GM18511 (cell line): ENCODE measurements around the gene CD1E.
A peak's percentile ranks its signal among the peaks of the same experiment; 100 is the strongest.
"Not testable (repeated sequence)": the region's sequence is repeated elsewhere in the genome, so short reads cannot be mapped to it uniquely, and the experiment has no call there.

ENCODE experiments used
- ATAC-seq: cut with Tn5 transposase; IDR thresholded peaks from one replicate; pipeline ENCODE4 v1.9.1; 2021; ENCODE audit warnings: mild to moderate bottlenecking, moderate library complexity; ENCODE audit not compliant: unreplicated experiment

Gene CD1E

DNA sequence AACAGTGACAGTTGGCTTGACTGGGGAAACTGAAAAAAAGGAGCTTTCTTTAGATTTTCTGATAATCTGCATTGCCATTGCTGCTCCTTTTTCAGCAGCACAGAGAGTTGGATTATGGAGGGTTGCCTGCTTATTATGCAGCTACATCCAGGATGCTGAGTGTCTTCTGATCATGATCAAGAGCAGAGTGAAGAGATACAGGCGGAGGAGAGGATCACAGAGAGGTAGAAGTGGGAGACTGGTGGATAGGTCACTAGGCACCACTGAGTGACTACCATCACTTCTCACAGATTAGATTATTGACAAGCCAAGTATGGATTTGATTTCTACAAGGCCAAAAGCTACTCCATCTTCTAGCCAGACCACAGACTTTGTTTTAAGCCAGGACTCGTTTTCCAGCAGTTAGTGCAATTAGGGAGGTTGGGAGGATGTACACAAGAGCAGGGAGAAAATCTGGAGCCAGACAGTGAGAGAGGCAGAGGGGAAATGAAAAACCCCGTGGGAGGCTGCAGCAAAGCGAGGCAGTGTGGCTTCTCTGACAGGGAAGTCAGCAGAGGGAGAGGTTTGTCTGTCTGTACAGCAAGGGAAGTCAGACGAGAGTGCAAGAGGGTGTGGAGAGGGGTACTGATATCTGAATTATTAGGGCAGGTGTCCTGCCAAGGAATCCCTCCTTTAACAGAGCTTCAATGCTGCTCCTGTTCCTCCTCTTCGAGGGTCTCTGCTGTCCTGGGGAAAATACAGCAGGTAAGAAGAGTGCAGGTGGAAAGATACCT lies at the start of gene CD1E:
Gene CD1E (plus strand): TSS at position 592 of the 773 bp plus-strand sequence. CDS start 95 bp downstream, at position 687.
- ATAC-seq: no peak

DNA sequence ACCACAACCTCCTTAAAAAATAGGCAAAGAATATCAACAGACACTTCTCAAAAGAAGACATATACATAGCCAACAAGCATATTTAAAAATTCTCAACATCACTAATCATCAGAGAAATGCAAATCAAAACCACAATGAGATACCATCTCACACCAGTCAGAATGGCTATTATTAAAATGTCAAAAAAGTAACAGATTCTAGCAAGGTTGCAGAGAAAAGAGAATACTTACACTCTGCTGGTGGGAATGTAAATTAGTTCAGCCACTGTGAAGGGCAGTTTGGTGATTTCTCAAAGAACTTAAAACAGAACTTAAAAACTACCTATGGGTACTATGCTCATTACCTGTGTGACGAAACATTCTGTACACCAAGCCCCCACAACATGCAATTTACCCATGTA lies 43.1 kb upstream of the CD1E start:
- peak; percentile 66 for ATAC-seq

DNA sequence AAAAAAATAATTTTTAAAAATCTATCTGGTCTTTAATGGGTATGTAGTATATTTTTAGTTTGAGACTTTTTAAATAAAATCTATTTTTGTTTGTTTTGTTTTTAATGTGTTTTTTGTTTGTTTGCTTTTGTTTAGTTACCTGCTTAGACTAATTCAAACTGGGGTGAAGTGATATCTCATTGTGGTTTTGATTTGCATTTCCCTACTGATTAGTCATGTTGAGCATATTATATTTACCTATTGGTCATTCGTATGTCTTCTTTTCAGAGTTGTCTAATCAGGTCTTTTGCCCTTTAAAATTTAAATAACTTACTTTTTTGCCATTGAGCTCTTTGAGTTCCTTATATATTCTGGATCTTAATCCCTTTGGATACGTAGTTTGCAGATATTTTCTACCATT lies 42.6 kb upstream of the CD1E start:
- peak; percentile 62 for ATAC-seq

DNA sequence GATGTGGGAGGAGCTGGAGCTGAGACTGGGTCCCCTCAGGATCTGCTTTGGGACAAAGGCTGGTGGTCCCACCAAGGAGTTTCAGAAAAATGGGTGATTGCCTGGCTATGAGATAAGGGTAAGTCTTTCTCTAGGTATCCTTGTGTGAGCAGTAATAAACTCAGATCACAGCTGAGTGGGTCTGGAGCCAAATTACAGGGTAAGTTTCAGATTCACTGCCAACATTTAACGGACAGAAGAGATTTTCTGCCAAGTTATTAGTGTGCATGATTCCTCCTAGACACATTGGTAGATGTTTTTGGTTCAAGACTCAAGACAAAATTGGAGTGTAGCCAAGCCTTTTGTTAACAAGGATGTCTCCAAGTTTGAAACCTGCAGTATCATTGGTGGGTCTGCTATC lies 29.8 kb upstream of the CD1E start:
- ATAC-seq: no peak

GRCh38 chr1:158324395-158324794 lies 29.3 kb upstream of the CD1E start:
- ATAC-seq: no peak

- ATAC-seq: no peak
These were observed 26.2 kb upstream of the CD1E start for GRCh38 chr1:158327481-158327880.

DNA sequence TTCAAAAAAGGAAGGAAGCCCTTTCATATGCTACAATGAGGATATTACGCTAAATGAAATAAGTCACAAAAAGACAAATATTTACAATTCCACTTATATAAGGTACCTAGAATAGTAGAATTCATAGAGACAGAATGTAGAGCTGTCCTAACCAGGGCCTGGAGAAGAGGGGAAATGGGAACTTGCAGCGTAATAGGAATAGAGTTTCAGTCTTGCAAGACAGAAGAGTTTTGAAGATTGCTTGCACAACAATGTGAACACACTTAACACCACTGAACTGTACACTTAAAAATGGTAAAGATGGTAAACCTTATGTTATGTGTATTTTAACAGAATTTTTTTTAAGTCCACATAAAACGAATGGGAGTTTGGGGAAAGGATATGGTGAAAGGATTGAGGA lies 25.3 kb upstream of the CD1E start:
- no peak for ATAC-seq

GRCh38 chr1:158329300-158329699 lies 24.4 kb upstream of the CD1E start:
- ATAC-seq: no peak

- ATAC-seq: no peak
These were observed 24.0 kb upstream of the CD1E start for GRCh38 chr1:158329733-158330132.

- no peak for ATAC-seq
These were observed 23.1 kb upstream of the CD1E start for GRCh38 chr1:158330391-158331105.

- no peak for ATAC-seq
These were observed 22.6 kb upstream of the CD1E start for GRCh38 chr1:158331106-158331425.

GRCh38 chr1:158331481-158332150 lies 22.1 kb upstream of the CD1E start, which contains the start of gene CD1B:
TSS of gene CD1B (minus strand) at chr1:158331531. CDS start at chr1:158331423, 108 bp downstream.
- no peak for ATAC-seq

DNA sequence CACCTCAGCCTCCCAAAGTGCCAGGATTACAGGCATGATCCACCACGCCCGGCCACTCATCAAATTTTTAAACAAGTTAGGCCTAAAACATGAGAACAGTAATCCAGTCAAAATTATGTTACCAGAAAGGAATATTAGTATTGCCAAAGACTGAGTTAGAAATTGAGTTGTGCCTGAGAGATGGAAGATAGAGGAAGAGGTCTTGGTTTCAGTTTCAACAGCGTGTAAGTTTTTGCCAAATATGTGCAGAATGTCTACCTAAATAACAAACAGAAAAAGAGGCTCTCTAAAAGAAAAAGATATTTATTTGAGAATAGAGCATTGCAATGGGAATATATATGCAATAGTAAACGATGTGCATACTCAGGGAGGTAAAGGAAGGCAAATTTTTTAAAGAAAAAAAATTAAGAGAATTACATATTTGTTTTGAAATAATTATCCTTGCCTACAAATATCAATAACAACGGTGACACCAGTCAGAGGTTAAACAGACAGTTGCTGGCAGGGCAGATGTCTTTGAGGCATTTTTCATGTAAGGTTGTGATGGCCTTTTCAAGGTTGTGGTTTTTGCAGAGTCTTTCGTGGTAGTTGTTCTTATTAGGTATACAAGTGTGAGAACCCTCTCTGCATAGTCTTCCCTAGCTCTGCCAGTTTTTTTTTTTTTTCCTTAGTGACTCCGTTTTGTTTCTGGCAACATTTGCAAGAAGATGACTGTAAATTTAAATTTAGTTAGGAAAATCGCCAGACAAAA lies 20.1 kb upstream of the CD1E start:
- ATAC-seq: no peak

DNA sequence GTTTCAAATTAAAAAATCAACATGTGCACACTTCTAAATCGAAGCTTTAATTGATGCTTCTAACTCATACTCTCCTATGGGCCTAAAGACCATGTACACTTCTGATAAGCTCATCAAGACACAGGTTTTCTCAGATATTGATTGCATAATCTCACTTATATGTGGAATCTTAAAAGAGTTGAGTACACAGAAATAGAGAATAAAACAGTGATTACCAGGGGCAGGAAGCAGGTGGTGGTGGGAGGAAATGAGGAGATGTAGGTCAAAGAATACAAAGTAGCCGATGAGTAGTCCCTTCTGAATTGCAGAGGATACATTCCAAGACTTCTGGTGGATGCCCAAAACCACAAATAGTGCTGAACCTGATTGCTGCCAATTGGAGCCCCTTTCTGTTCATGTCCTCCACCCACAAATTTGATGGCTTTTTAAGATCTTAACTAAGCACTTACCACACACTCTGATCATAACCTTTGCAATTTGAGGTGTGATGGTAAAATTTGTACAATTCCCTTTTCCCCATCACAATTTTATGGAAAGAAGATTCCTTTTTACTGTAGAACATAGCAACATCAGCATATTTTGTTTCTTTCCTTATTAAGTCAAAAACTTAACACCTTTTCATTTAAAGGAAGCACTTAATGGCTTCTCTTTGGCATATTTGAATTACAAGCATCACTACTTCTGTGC lies 19.0 kb upstream of the CD1E start:
- ATAC-seq: no peak

DNA sequence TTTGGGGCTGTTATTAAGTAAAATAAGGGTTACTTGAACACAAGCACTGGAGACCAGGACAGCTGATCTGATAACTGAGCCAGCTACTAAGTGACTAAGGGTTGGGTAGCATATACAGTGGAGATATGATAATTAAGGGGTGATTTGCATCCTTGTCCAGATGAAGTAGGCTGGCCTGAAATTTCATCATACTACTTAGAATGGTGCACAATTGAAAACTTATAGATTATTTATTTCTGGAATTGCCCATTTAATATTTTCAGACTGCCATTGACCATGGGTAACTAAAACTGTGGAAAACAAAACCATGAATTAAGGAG lies 18.5 kb upstream of the CD1E start:
- no peak for ATAC-seq

DNA sequence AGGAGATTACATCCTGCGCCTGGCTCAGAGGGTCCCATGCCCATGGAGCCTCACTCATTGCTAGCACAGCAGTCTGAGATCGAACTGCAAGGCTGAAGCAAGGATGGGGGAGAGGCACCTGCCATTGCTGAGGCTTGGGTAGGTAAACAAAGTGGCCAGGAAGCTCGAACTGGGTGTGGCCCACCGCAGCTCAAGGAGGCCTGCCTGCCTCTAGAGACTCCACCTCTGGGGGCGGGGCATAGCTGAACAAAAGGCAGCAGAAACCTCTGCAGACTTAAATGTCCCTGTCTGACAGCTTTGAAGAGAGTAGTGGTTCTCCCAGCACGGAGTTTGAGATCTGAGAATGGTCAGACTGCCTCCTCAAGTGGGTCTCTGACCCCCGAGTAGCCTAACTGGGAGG lies 17.3 kb upstream of the CD1E start:
- not testable (repeated sequence) for ATAC-seq

DNA sequence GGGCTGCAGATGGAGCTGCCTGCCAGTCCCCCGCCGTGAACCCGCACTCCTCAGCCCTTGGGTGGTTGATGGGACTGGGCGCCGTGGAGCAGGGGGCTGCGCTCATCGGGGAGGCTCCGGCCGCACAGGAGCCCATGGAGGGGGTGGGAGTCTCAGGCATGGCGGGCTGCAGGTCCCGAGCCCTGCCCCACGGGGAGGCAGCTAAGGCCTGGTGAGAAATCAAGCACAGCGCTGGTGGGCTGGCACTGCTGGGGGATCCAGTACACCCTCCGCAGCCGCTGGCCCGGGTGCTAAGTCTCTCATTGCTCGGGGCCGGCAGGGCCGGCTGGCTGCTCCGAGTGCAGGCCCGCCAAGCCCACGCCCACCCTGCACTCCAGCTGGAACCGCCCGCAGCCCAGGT lies 4.7 kb upstream of the CD1E start:
- not testable (repeated sequence) for ATAC-seq

GRCh38 chr1:158354255-158354654 lies 561 bp downstream of the CD1E start:
- no peak for ATAC-seq

DNA sequence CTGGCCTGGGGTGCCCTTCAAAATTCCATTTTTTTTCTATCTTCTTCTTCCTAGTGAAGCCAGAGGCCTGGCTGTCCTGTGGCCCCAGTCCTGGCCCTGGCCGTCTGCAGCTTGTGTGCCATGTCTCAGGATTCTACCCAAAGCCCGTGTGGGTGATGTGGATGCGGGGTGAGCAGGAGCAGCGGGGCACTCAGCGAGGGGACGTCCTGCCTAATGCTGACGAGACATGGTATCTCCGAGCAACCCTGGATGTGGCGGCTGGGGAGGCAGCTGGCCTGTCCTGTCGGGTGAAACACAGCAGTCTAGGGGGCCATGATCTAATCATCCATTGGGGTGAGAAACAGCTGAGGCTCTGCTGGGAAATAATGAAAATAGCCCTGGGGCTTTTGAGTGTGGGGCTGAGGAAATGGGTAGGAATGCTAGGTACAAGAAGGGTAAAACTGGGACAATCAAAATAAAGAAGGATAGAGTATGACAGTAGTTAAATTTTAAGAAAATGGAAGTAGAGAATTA lies 2.1 kb downstream of the CD1E start:
- no peak for ATAC-seq

GRCh38 chr1:158356616-158357015 lies 2.9 kb downstream of the CD1E start:
- ATAC-seq: no peak

DNA sequence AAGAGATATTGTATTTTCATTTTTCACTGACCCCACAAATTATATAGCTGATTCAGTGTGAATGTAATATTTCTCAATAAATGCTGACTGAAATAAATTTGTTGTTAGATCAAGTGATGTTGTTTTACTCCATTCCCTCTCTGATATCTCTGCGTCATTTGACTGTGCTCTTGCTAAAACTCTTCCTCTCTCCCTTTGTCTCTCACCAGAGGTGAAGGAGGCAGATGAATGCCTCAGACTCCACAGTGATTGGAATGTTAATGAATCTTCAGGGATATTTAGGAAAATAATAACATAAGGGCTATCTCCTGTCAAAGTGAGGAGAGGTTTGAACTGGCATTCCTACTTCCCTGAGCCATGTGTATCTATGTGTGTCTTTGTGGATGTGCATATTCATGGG lies 3.7 kb downstream of the CD1E start:
- ATAC-seq: no peak
